B cell (primary cell): ENCODE measurements around the gene ZFHX2.

Source experiments
- CTCF ChIP-seq: fragments of 200-600 bp; IDR thresholded peaks from one replicate; pipeline ENCODE4 v1.8.0; 2022; ENCODE audit warnings: antibody characterized with exemption, mild to moderate bottlenecking
- EZH2 ChIP-seq: IDR thresholded peaks from 2 replicates; pipeline ENCODE4 v1.6.1; 2012; ENCODE audit warnings: borderline replicate concordance, low read depth, mild to moderate bottlenecking, moderate library complexity, low read length; ENCODE audit not compliant: insufficient read depth, poor library complexity, severe bottlenecking

- no peak for TF ChIP-seq CTCF
- TF ChIP-seq EZH2, result no peak
Observed at GRCh38 chr14:23589606-23590005, 38.0 kb upstream of the ZFHX2 start.
